IgD-negative memory B cell (primary cell): Measurements from ENCODE around the gene IL19. TPM values are rescaled to one million over a fixed set of nuclear protein-coding genes. Genes with fewer than 3 reads are reported as not detected.

Experiments used
- H3K27ac Mint-ChIP-seq, 3 donors: one replicate each; pipeline ENCODE4 v1.8.0; 2020 to 2022; ENCODE audit warnings: mild to moderate bottlenecking in 3 of 3, mixed read lengths in 3 of 3, moderate library complexity in 1 of 3
- H3K27me3 Mint-ChIP-seq: one replicate; pipeline ENCODE4 v1.8.0; 2021; ENCODE audit warnings: mixed read lengths
- H3K36me3 Mint-ChIP-seq: one replicate; pipeline ENCODE4 v1.8.0; 2020; ENCODE audit warnings: mild to moderate bottlenecking, mixed read lengths
- H3K4me1 Mint-ChIP-seq, 3 donors: one replicate each; pipeline ENCODE4 v1.8.0; 2020 to 2022; ENCODE audit warnings: mixed read lengths in 3 of 3, mild to moderate bottlenecking in 1 of 3
- H3K4me3 Mint-ChIP-seq, 4 donors: one replicate each; pipeline ENCODE4 v1.8.0; 2020 to 2022; ENCODE audit warnings: mild to moderate bottlenecking in 4 of 4, mixed read lengths in 4 of 4, moderate library complexity in 3 of 4
- H3K9me3 Mint-ChIP-seq, 3 donors: one replicate each; pipeline ENCODE4 v1.8.0; 2020 to 2021; ENCODE audit warnings: mixed read lengths in 3 of 3, mild to moderate bottlenecking in 1 of 3
- polyA plus RNA-seq: library from polyadenylated mRNA; unstranded; fragments of 300-500 nt; fragmentation: Illumina TruSeq; gene quantifications from one replicate; pipeline ENCODE4 v1.2.3, GENCODE V29; 2021

Gene IL19
- polyA plus RNA-seq, 1 donor from 2014 or later: not detected

GRCh38 chr1:206735553-206736031 is 35.0 kb upstream of the IL19 start:
- peaks cover 5% of the 10 kb centered on the region for H3K36me3 Mint-ChIP-seq
- peak overlapping the region in 2 of 3 donors; percentile 83 to 97 for H3K27ac Mint-ChIP-seq
- peaks cover 33 to 46% (median 40%) of the 10 kb centered on the region in 3 donors for H3K4me1 Mint-ChIP-seq
- H3K27me3 Mint-ChIP-seq: peaks cover 2% of the 10 kb centered on the region
- no peaks in the 10 kb centered on the region for H3K9me3 Mint-ChIP-seq
- H3K4me3 Mint-ChIP-seq: peak overlapping the region in 1 of 4 donors; percentile 51

- peaks cover 5% of the 10 kb centered on the region for H3K36me3 Mint-ChIP-seq
These were observed 33.5 kb upstream of the IL19 start for GRCh38 chr1:206736878-206737728.

GRCh38 chr1:206737729-206738201 is 32.8 kb upstream of the IL19 start:
- H3K27ac Mint-ChIP-seq: peak overlapping the region; percentile 18 to 83 (median 50)
- H3K9me3 Mint-ChIP-seq: no peaks in the 10 kb centered on the region
- peaks cover 2% of the 10 kb centered on the region for H3K27me3 Mint-ChIP-seq
- H3K36me3 Mint-ChIP-seq: peaks cover 5% of the 10 kb centered on the region
- H3K4me3 Mint-ChIP-seq: peak overlapping the region in 1 of 4 donors; percentile 49
- peaks cover 48 to 61% (median 58%) of the 10 kb centered on the region in 3 donors for H3K4me1 Mint-ChIP-seq

More at GRCh38 chr1:206736878-206737728, 33.5 kb upstream of the IL19 start:
- H3K4me3 Mint-ChIP-seq: peak overlapping the region in 1 of 4 donors; percentile 49
- no peaks in the 10 kb centered on the region for H3K9me3 Mint-ChIP-seq
- peaks cover 2% of the 10 kb centered on the region for H3K27me3 Mint-ChIP-seq
- peak overlapping the region; percentile 18 to 97 (median 80) for H3K27ac Mint-ChIP-seq
- peaks cover 43 to 56% (median 55%) of the 10 kb centered on the region in 3 donors for H3K4me1 Mint-ChIP-seq

GRCh38 chr1:206738370-206739366 is 31.9 kb upstream of the IL19 start:
- Mint-ChIP-seq H3K36me3 (peaks cover 3% of the 10 kb centered on the region), H3K4me3 (peak overlapping the region in 2 of 4 donors; percentile 84 to 85), H3K4me1 (peaks cover 53 to 66% (median 64%) of the 10 kb centered on the region in 3 donors), H3K27ac (peak overlapping the region; percentile 18 to 83 (median 50)), H3K27me3 (peaks cover 2% of the 10 kb centered on the region), H3K9me3 (no peaks in the 10 kb centered on the region)

GRCh38 chr1:206739411-206740076 is 31.0 kb upstream of the IL19 start:
- Mint-ChIP-seq H3K36me3 (peaks cover 3% of the 10 kb centered on the region), H3K4me3 (peak overlapping the region in 2 of 4 donors; percentile 84 to 85), H3K9me3 (no peaks in the 10 kb centered on the region), H3K4me1 (peaks cover 53 to 69% (median 62%) of the 10 kb centered on the region in 3 donors), H3K27ac (peak overlapping the region in 2 of 3 donors; percentile 18 to 75), H3K27me3 (peaks cover 2% of the 10 kb centered on the region)

- Mint-ChIP-seq H3K27me3 (peaks cover 2% of the 10 kb centered on the region), H3K27ac (no peak overlapping the region), H3K4me3 (no peak overlapping the region)
These were observed 29.4 kb upstream of the IL19 start for GRCh38 chr1:206741142-206741701.

GRCh38 chr1:206742719-206743383 is 27.7 kb upstream of the IL19 start:
- H3K4me1 Mint-ChIP-seq: peaks cover 44 to 50% (median 44%) of the 10 kb centered on the region in 3 donors
- H3K27me3 Mint-ChIP-seq: peaks cover 2% of the 10 kb centered on the region
- H3K27ac Mint-ChIP-seq: peak overlapping the region in 2 of 3 donors; percentile 13 to 73
- no peaks in the 10 kb centered on the region for H3K9me3 Mint-ChIP-seq
- peak overlapping the region in 2 of 4 donors; percentile 74 to 75 for H3K4me3 Mint-ChIP-seq
- peaks cover 7% of the 10 kb centered on the region for H3K36me3 Mint-ChIP-seq

More at GRCh38 chr1:206741142-206741701, 29.4 kb upstream of the IL19 start:
- Mint-ChIP-seq H3K4me1 (peaks cover 47 to 60% (median 54%) of the 10 kb centered on the region in 3 donors), H3K36me3 (peaks cover 3% of the 10 kb centered on the region), H3K9me3 (no peaks in the 10 kb centered on the region)

- Mint-ChIP-seq H3K9me3 (no peaks in the 10 kb centered on the region), H3K27me3 (peaks cover 3% of the 10 kb centered on the region), H3K36me3 (peaks cover 4% of the 10 kb centered on the region), H3K27ac (no peak overlapping the region), H3K4me1 (peaks cover 27 to 33% (median 30%) of the 10 kb centered on the region in 3 donors), H3K4me3 (peak overlapping the region in 1 of 4 donors; percentile 73)
These were observed 25.9 kb upstream of the IL19 start for GRCh38 chr1:206744683-206745082.

- no peak overlapping the region for H3K27ac Mint-ChIP-seq
These were observed 25.3 kb upstream of the IL19 start for GRCh38 chr1:206745301-206745700.

GRCh38 chr1:206748348-206749030 is 22.1 kb upstream of the IL19 start:
- Mint-ChIP-seq H3K36me3 (peaks cover 4% of the 10 kb centered on the region), H3K4me3 (no peak overlapping the region), H3K4me1 (peaks cover 3 to 8% (median 4%) of the 10 kb centered on the region in 3 donors), H3K27ac (peak overlapping the region in 1 of 3 donors; percentile 18), H3K27me3 (peaks cover 6% of the 10 kb centered on the region), H3K9me3 (no peaks in the 10 kb centered on the region)

More at GRCh38 chr1:206745301-206745700, 25.3 kb upstream of the IL19 start:
- Mint-ChIP-seq H3K4me1 (peaks cover 24 to 29% (median 25%) of the 10 kb centered on the region in 3 donors), H3K4me3 (no peak overlapping the region), H3K36me3 (peaks cover 4% of the 10 kb centered on the region), H3K27me3 (peaks cover 3% of the 10 kb centered on the region), H3K9me3 (no peaks in the 10 kb centered on the region)

GRCh38 chr1:206751891-206752290 is 18.7 kb upstream of the IL19 start:
- H3K4me1 Mint-ChIP-seq: peaks cover 0 to 3% (median 2%) of the 10 kb centered on the region in 3 donors

GRCh38 chr1:206752481-206752880 is 18.1 kb upstream of the IL19 start:
- Mint-ChIP-seq H3K9me3 (no peaks in the 10 kb centered on the region), H3K4me3 (no peak overlapping the region), H3K27me3 (peaks cover 8% of the 10 kb centered on the region), H3K27ac (peak overlapping the region in 1 of 3 donors; percentile 79), H3K36me3 (peaks cover 4% of the 10 kb centered on the region), H3K4me1 (peaks cover 0 to 3% (median 2%) of the 10 kb centered on the region in 3 donors)

More at GRCh38 chr1:206751891-206752290, 18.7 kb upstream of the IL19 start:
- Mint-ChIP-seq H3K36me3 (peaks cover 6% of the 10 kb centered on the region), H3K27ac (no peak overlapping the region), H3K27me3 (peaks cover 8% of the 10 kb centered on the region), H3K4me3 (peak overlapping the region in 1 of 4 donors; percentile 43), H3K9me3 (no peaks in the 10 kb centered on the region)
